Astrocyte (in vitro differentiated cells and primary cell): ENCODE results near the gene GRK5. TPM values are rescaled to one million over a fixed set of nuclear protein-coding genes. Genes with fewer than 3 reads are reported as not detected.

Experiments used
- DNase-seq: peaks from one replicate; pipeline ENCODE4 v3.0.0-alpha.2; 2010; ENCODE audit warnings: low read depth
- FAIRE-seq: peaks from 2 replicates; lab custom pipeline; 2011; peaks lifted over from hg19 to GRCh38; lab: Jason Lieb, UNC
- H2AFZ ChIP-seq: 2 replicates; pipeline ENCODE4 v1.6.0; 2012; ENCODE audit warnings: low read depth, low read length, inconsistent platforms
- H3K27ac ChIP-seq: 2 replicates; pipeline ENCODE4 v1.5.1; 2011; ENCODE audit warnings: low read depth, low read length, inconsistent platforms
- H3K27me3 ChIP-seq: 2 replicates; pipeline ENCODE4 v1.6.0; 2011; ENCODE audit warnings: low read length, inconsistent platforms; ENCODE audit not compliant: insufficient read depth
- H3K36me3 ChIP-seq: 2 replicates; pipeline ENCODE4 v1.5.1; 2011; ENCODE audit warnings: low read length, inconsistent platforms; ENCODE audit not compliant: insufficient read depth
- H3K4me1 ChIP-seq: 2 replicates; pipeline ENCODE4 v1.5.1; 2011; ENCODE audit warnings: low read length, inconsistent platforms; ENCODE audit not compliant: insufficient read depth
- H3K4me2 ChIP-seq: 2 replicates; pipeline ENCODE4 v1.6.0; 2012; ENCODE audit warnings: low read length, inconsistent platforms
- H3K4me3 ChIP-seq: 2 replicates; pipeline ENCODE4 v1.5.1; 2011; ENCODE audit warnings: low read depth, mild to moderate bottlenecking, low read length, inconsistent platforms; ENCODE audit not compliant: insufficient read depth
- H3K79me2 ChIP-seq: 2 replicates; pipeline ENCODE4 v1.6.0; 2012; ENCODE audit warnings: mild to moderate bottlenecking, low read length, inconsistent platforms; ENCODE audit not compliant: insufficient read depth
- H3K9ac ChIP-seq: 2 replicates; pipeline ENCODE4 v1.6.0; 2012; ENCODE audit warnings: mild to moderate bottlenecking, low read length, inconsistent platforms
- H3K9me3 ChIP-seq: 2 replicates; pipeline ENCODE4 v1.5.1; 2012; ENCODE audit warnings: low read depth, mild to moderate bottlenecking, low read length, inconsistent platforms; ENCODE audit not compliant: insufficient read depth
- H4K20me1 ChIP-seq: 2 replicates; pipeline ENCODE4 v1.6.0; 2012; ENCODE audit warnings: low read length, inconsistent platforms; ENCODE audit not compliant: insufficient read depth
- H3K27ac Mint-ChIP-seq: one replicate; pipeline ENCODE4 v1.8.0; 2021; ENCODE audit warnings: mild to moderate bottlenecking, mixed read lengths; ENCODE audit not compliant: unreplicated experiment
- H3K27me3 Mint-ChIP-seq: one replicate; pipeline ENCODE4 v1.8.0; 2021; ENCODE audit warnings: low read depth, mixed read lengths; ENCODE audit not compliant: unreplicated experiment
- H3K36me3 Mint-ChIP-seq: one replicate; pipeline ENCODE4 v1.8.0; 2021; ENCODE audit warnings: low read depth, mixed read lengths; ENCODE audit not compliant: unreplicated experiment
- H3K4me1 Mint-ChIP-seq: one replicate; pipeline ENCODE4 v1.8.0; 2021; ENCODE audit warnings: low read depth, mixed read lengths; ENCODE audit not compliant: unreplicated experiment
- H3K4me3 Mint-ChIP-seq: one replicate; pipeline ENCODE4 v1.8.0; 2021; ENCODE audit warnings: mild to moderate bottlenecking, moderate library complexity, mixed read lengths; ENCODE audit not compliant: unreplicated experiment
- H3K9me3 Mint-ChIP-seq: one replicate; pipeline ENCODE4 v1.8.0; 2021; ENCODE audit warnings: mild to moderate bottlenecking, mixed read lengths; ENCODE audit not compliant: unreplicated experiment
- EZH2 ChIP-seq: IDR thresholded peaks from 2 replicates; pipeline ENCODE4 v1.6.1; 2012; ENCODE audit warnings: mild to moderate bottlenecking, low read length, inconsistent platforms; ENCODE audit not compliant: insufficient read depth
- total RNA-seq: library from RNA; stranded (reverse); gene quantifications from 2 replicates; pipeline ENCODE4 v1.2.1, GENCODE V29; 2021
- TF ChIP-seq, protein P1 (sequence below): IDR thresholded peaks from 2 replicates; pipeline ENCODE4 v1.5.1; 2011; ENCODE audit warnings: low read depth, mild to moderate bottlenecking, inconsistent platforms, low read length, moderate library complexity; ENCODE audit not compliant: insufficient read depth

GRK5 gene
- total RNA-seq, 1 donor from 2014 or later: 8.5 TPM

DNA sequence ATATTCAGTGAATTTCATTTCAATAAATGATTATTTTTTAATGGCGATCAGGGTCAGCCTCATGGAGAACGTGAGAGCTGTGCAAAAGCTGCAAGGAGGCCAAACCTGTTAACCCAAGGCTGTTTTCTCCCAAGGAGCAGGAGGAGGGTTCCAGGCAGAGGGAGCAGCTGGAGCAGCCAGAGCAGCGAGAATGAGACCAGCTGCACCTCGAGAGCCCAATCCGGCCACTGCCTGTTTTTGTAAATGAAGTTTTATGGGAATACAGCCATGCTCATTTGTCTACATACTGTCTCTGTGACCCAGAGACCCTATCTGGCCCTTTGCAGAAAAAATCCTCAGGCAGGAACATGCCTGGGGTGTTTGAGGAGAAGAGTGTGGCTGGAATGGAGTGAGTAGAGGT lies 104.9 kb downstream of the GRK5 start:
- Histone ChIP-seq H3K27ac (no peak overlapping the region), H3K4me3 (no peak overlapping the region), H3K79me2 (peaks cover 24% of the 10 kb centered on the region), H3K4me1 (peaks cover 39% of the 10 kb centered on the region), H3K4me2 (no peak overlapping the region), H4K20me1 (peaks cover 4% of the 10 kb centered on the region), H3K9me3 (no peaks in the 10 kb centered on the region), H2AFZ (no peak overlapping the region), H3K9ac (no peak overlapping the region), H3K27me3 (no peaks in the 10 kb centered on the region), H3K36me3 (no peaks in the 10 kb centered on the region)
- Mint-ChIP-seq H3K9me3 (no peaks in the 10 kb centered on the region), H3K4me1 (peaks cover 40% of the 10 kb centered on the region), H3K27ac (no peak overlapping the region), H3K27me3 (no peaks in the 10 kb centered on the region), H3K4me3 (no peak overlapping the region), H3K36me3 (peaks cover 2% of the 10 kb centered on the region)
- FAIRE-seq: no peak
- TF ChIP-seq EZH2: no peak
- TF ChIP-seq, protein P1, sequence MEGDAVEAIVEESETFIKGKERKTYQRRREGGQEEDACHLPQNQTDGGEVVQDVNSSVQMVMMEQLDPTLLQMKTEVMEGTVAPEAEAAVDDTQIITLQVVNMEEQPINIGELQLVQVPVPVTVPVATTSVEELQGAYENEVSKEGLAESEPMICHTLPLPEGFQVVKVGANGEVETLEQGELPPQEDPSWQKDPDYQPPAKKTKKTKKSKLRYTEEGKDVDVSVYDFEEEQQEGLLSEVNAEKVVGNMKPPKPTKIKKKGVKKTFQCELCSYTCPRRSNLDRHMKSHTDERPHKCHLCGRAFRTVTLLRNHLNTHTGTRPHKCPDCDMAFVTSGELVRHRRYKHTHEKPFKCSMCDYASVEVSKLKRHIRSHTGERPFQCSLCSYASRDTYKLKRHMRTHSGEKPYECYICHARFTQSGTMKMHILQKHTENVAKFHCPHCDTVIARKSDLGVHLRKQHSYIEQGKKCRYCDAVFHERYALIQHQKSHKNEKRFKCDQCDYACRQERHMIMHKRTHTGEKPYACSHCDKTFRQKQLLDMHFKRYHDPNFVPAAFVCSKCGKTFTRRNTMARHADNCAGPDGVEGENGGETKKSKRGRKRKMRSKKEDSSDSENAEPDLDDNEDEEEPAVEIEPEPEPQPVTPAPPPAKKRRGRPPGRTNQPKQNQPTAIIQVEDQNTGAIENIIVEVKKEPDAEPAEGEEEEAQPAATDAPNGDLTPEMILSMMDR: no peak
- no peak for DNase-seq

DNA sequence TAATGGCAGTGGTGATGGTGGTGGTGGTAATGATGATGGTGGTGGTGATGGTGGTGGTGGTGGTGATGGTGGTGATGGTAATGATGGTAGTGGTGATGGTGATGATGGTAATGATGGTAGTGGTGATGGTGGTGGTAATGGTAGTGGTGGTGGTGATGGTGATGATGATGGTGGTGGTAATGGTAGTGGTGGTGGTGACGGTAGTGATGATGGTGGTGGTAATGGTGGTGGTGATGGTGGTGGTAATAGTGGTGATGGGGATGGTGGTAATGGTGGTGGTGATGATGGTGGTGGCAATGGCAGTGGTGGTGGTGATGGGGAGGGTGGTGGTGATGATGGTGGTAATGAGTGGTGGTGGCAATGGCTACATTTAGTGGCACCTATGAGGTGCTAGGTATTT lies 105.7 kb downstream of the GRK5 start:
- DNase-seq: no peak
- Histone ChIP-seq H3K9ac (no peak overlapping the region), H3K4me3 (no peak overlapping the region), H3K79me2 (peaks cover 26% of the 10 kb centered on the region), H3K36me3 (no peaks in the 10 kb centered on the region), H3K27me3 (no peaks in the 10 kb centered on the region), H3K4me1 (peaks cover 42% of the 10 kb centered on the region), H2AFZ (no peak overlapping the region), H3K9me3 (no peaks in the 10 kb centered on the region), H3K27ac (no peak overlapping the region), H4K20me1 (peaks cover 8% of the 10 kb centered on the region), H3K4me2 (no peak overlapping the region)
- no peak overlapping the region for H3K4me3 Mint-ChIP-seq
- H3K27ac Mint-ChIP-seq: no peak overlapping the region
- no peak for TF ChIP-seq EZH2
- TF ChIP-seq, protein P1: no peak
- peaks cover 2% of the 10 kb centered on the region for H3K36me3 Mint-ChIP-seq
- no peaks in the 10 kb centered on the region for H3K27me3 Mint-ChIP-seq
- FAIRE-seq: no peak
- no peaks in the 10 kb centered on the region for H3K9me3 Mint-ChIP-seq
- peaks cover 44% of the 10 kb centered on the region for H3K4me1 Mint-ChIP-seq

DNA sequence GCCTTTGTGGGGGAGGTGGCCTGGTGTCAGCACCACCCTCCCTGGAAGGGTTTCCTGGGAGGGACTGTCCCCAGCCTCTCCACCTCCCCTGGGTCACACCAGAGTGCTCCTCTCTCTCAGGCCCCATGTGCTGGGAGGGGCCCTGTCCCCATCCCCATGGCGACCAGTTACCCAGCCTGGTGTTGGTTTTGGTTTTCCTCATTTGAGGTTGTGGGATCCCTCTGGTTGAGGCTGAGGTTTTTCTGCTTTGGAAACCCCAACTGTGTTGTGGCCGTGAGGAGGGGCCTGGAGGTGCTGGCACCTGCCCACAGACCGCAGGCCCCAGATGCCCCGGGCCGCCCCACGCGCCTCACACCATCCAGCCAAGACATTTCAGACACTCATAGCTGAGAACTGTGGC lies 106.3 kb downstream of the GRK5 start:
- no peak overlapping the region for H2AFZ ChIP-seq
- no peak for FAIRE-seq
- no peak overlapping the region for H3K4me2 ChIP-seq
- H4K20me1 ChIP-seq: peaks cover 8% of the 10 kb centered on the region
- no peak overlapping the region for H3K4me3 ChIP-seq
- no peaks in the 10 kb centered on the region for H3K9me3 ChIP-seq
- peaks cover 47% of the 10 kb centered on the region for H3K4me1 ChIP-seq
- H3K9me3 Mint-ChIP-seq: no peaks in the 10 kb centered on the region
- peaks cover 30% of the 10 kb centered on the region for H3K79me2 ChIP-seq
- H3K9ac ChIP-seq: no peak overlapping the region
- TF ChIP-seq, protein P1: no peak
- TF ChIP-seq EZH2: no peak
- H3K27ac ChIP-seq: no peak overlapping the region
- H3K36me3 Mint-ChIP-seq: peaks cover 2% of the 10 kb centered on the region
- DNase-seq: no peak
- no peaks in the 10 kb centered on the region for H3K36me3 ChIP-seq
- no peaks in the 10 kb centered on the region for H3K27me3 Mint-ChIP-seq
- no peak overlapping the region for H3K4me3 Mint-ChIP-seq
- H3K27ac Mint-ChIP-seq: no peak overlapping the region
- peaks cover 49% of the 10 kb centered on the region for H3K4me1 Mint-ChIP-seq
- no peaks in the 10 kb centered on the region for H3K27me3 ChIP-seq
